Liver (tissue), 9 donors: Measurements from ENCODE around the gene CHP2. TPM values are rescaled to one million over a fixed set of nuclear protein-coding genes. Genes with fewer than 3 reads are reported as not detected.

Experiments used
- DNase-seq: peaks from one replicate; pipeline ENCODE4 v3.0.0-alpha.2; 2017; ENCODE audit warnings: low spot score
- H3K27ac ChIP-seq, 2 donors: one replicate each; pipeline ENCODE4 v1.7.0; 2013; ENCODE audit warnings: inconsistent platforms in 2 of 2, low read length in 2 of 2, control low read depth in 1 of 2, low read depth in 1 of 2, mild to moderate bottlenecking in 1 of 2
- H3K27me3 ChIP-seq, 4 donors: one replicate each; pipeline versions ENCODE4 v1.6.1 to v1.7.0; 2013; ENCODE audit warnings: low read length in 3 of 4, inconsistent platforms in 1 of 4, mild to moderate bottlenecking in 1 of 4, moderate library complexity in 1 of 4; ENCODE audit not compliant: control insufficient read depth in 4 of 4, insufficient read depth in 4 of 4
- H3K36me3 ChIP-seq, 4 donors: one replicate each; pipeline versions ENCODE4 v1.6.1 to v1.7.0; 2013; ENCODE audit warnings: low read length in 3 of 4, mild to moderate bottlenecking in 3 of 4, low read depth in 1 of 4, moderate library complexity in 1 of 4; ENCODE audit not compliant: control insufficient read depth in 4 of 4, insufficient read depth in 3 of 4
- H3K4me1 ChIP-seq, 4 donors: one replicate each; pipeline versions ENCODE4 v1.6.1 to v1.7.0; 2013; ENCODE audit warnings: low read length in 3 of 4, mild to moderate bottlenecking in 3 of 4, moderate library complexity in 1 of 4; ENCODE audit not compliant: control insufficient read depth in 4 of 4, insufficient read depth in 4 of 4
- H3K4me3 ChIP-seq, 3 donors: one replicate each; pipeline versions ENCODE4 v1.6.1 to v1.7.0; 2013; ENCODE audit warnings: low read length in 3 of 3, control low read depth in 1 of 3, low read depth in 1 of 3, mild to moderate bottlenecking in 1 of 3
- H3K9ac ChIP-seq, 2 donors: one replicate each; pipeline ENCODE4 v1.7.0; 2013; ENCODE audit warnings: low read length in 2 of 2, mild to moderate bottlenecking in 2 of 2, moderate library complexity in 2 of 2, control low read depth in 1 of 2, low read depth in 1 of 2
- H3K9me3 ChIP-seq, 4 donors: one replicate each; pipeline versions ENCODE4 v1.6.1 to v1.7.0; 2013; ENCODE audit warnings: low read length in 3 of 4; ENCODE audit not compliant: control insufficient read depth in 4 of 4
- EGR1 ChIP-seq, 2 donors: IDR thresholded peaks; 2 replicates each; pipeline ENCODE4 v1.6.1; 2016 to 2018; ENCODE audit warnings: antibody characterized with exemption in 2 of 2, low read depth in 2 of 2
- FOXA1 ChIP-seq: IDR thresholded peaks from 2 replicates; pipeline ENCODE4 v1.6.1; 2016; ENCODE audit warnings: antibody characterized with exemption
- FOXA2 ChIP-seq: IDR thresholded peaks from 2 replicates; pipeline ENCODE4 v1.6.1; 2016; ENCODE audit warnings: antibody characterized with exemption
- GABPA ChIP-seq, 2 donors: IDR thresholded peaks in 1 of 2; conservative IDR thresholded peaks in 1 of 2; 2 replicates each; pipeline ENCODE4 v1.6.1; 2016; ENCODE audit warnings: antibody characterized with exemption in 2 of 2, mild to moderate bottlenecking in 1 of 2, moderate library complexity in 1 of 2
- HNF4A ChIP-seq, 2 donors: conservative IDR thresholded peaks; 2 replicates each; pipeline ENCODE4 v1.6.1; 2016; ENCODE audit warnings: antibody characterized with exemption in 2 of 2, mild to moderate bottlenecking in 2 of 2
- HNF4G ChIP-seq: IDR thresholded peaks from 2 replicates; pipeline ENCODE4 v1.6.1; 2016; ENCODE audit warnings: antibody characterized with exemption
- JUND ChIP-seq, 2 donors: IDR thresholded peaks; 2 replicates each; pipeline ENCODE4 v1.6.1; 2016; ENCODE audit warnings: antibody characterized with exemption in 2 of 2
- MAX ChIP-seq: IDR thresholded peaks from 2 replicates; pipeline ENCODE4 v1.6.1; 2016; ENCODE audit warnings: antibody characterized with exemption
- NR2F2 ChIP-seq: IDR thresholded peaks from 2 replicates; pipeline ENCODE4 v1.6.1; 2016; ENCODE audit warnings: antibody characterized with exemption
- RAD21 ChIP-seq, 2 donors: IDR thresholded peaks; 2 replicates each; pipeline ENCODE4 v1.6.1; 2016; ENCODE audit warnings: antibody characterized with exemption in 2 of 2, mild to moderate bottlenecking in 2 of 2
- RXRA ChIP-seq, 2 donors: IDR thresholded peaks; 2 replicates each; pipeline ENCODE4 v1.6.1; 2017 to 2018; ENCODE audit warnings: antibody characterized with exemption in 2 of 2, mild to moderate bottlenecking in 1 of 2
- SP1 ChIP-seq: IDR thresholded peaks from 2 replicates; pipeline ENCODE4 v1.6.1; 2018; ENCODE audit warnings: antibody characterized with exemption, mild to moderate bottlenecking
- TAF1 ChIP-seq: conservative IDR thresholded peaks from 2 replicates; pipeline ENCODE4 v1.6.1; 2016; ENCODE audit warnings: antibody characterized with exemption, mild to moderate bottlenecking
- YY1 ChIP-seq: IDR thresholded peaks from 2 replicates; pipeline ENCODE4 v1.6.1; 2016; ENCODE audit warnings: antibody characterized with exemption, mild to moderate bottlenecking
- ZBTB33 ChIP-seq: IDR thresholded peaks from 2 replicates; pipeline ENCODE4 v1.6.1; 2016; ENCODE audit warnings: antibody characterized with exemption
- WGBS: extraction: QIAGEN DNeasy Blood & Tissue Kit; methylation state at CpG from one replicate; pipeline ENCODE4 v1.1.7; 2013; 5-methylcytosine and 5-hydroxymethylcytosine counted together
- polyA plus RNA-seq, 2 donors: library from polyadenylated mRNA; stranded (reverse) in 1 of 2; unstranded in 1 of 2; fragments of 200-250 nt in 1 of 2; fragments of >200 nt in 1 of 2; fragmentation: Nextera tagmentation in 1 of 2; extraction: Ambion mirVana in 1 of 2; gene quantifications; one replicate each; pipeline versions ENCODE4 v1.2.1 to v1.2.3, GENCODE V29; 2013 to 2015
- total RNA-seq, 2 donors: library from RNA; depleted of rRNA; stranded (reverse); fragments of >200 nt; gene quantifications; one replicate each; pipeline ENCODE4 v1.2.3, GENCODE V29; 2014
- TF ChIP-seq, protein P1 (sequence below): IDR thresholded peaks from 2 replicates; pipeline ENCODE4 v1.6.1; 2016; ENCODE audit warnings: antibody characterized with exemption
- TF ChIP-seq, protein P2 (sequence below): fragments of 150-350 bp; IDR thresholded peaks from 2 replicates; pipeline ENCODE4 v1.5.1; 2017; ENCODE audit warnings: improper control_type of control experiment, low read depth, low read length; ENCODE audit not compliant: missing input control
- TF ChIP-seq, protein P3 (sequence below): IDR thresholded peaks from 2 replicates; pipeline ENCODE4 v1.6.1; 2016; ENCODE audit warnings: antibody characterized with exemption, mild to moderate bottlenecking
- donor health status: healthy.
- donor health status: healthy.
- donor health status: healthy.
- donor health status: healthy.
- donor health status: healthy.

CHP2 gene
- total RNA-seq (not detected), polyA plus RNA-seq (not detected)

- Histone ChIP-seq H3K27me3 (peaks cover 0 to 6% (median 5%) of the 10 kb centered on the region in 4 donors), H3K9ac (no peak within 1 kb of the TSS), H3K27ac (no peak within 1 kb of the TSS), H3K4me1 (peaks cover 0 to 4% (median 1%) of the 10 kb centered on the region in 4 donors), H3K36me3 (no peaks in the 10 kb centered on the region), H3K9me3 (no peaks in the 10 kb centered on the region), H3K4me3 (peak within 1 kb of the TSS in 1 of 3 donors; percentile 6)
- 5% methylated on average over 80 of the region's 80 CpGs for WGBS
- no peak for DNase-seq
- TF ChIP-seq MAX (no peak), JUND (IDR thresholded peaks at IDR 0.05) (no peak), GABPA (IDR thresholded peaks at IDR 0.05 in 1 of 2, conservative IDR thresholded peaks at IDR 0.05 in 1 of 2) (no peak), HNF4G (no peak), SP1 (no peak), TAF1 (no peak), RXRA (IDR thresholded peaks at IDR 0.05) (no peak), YY1 (no peak), FOXA2 (no peak), NR2F2 (no peak)
- TF ChIP-seq, protein P1, sequence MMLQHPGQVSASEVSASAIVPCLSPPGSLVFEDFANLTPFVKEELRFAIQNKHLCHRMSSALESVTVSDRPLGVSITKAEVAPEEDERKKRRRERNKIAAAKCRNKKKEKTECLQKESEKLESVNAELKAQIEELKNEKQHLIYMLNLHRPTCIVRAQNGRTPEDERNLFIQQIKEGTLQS: no peak
- TF ChIP-seq, protein P2, sequence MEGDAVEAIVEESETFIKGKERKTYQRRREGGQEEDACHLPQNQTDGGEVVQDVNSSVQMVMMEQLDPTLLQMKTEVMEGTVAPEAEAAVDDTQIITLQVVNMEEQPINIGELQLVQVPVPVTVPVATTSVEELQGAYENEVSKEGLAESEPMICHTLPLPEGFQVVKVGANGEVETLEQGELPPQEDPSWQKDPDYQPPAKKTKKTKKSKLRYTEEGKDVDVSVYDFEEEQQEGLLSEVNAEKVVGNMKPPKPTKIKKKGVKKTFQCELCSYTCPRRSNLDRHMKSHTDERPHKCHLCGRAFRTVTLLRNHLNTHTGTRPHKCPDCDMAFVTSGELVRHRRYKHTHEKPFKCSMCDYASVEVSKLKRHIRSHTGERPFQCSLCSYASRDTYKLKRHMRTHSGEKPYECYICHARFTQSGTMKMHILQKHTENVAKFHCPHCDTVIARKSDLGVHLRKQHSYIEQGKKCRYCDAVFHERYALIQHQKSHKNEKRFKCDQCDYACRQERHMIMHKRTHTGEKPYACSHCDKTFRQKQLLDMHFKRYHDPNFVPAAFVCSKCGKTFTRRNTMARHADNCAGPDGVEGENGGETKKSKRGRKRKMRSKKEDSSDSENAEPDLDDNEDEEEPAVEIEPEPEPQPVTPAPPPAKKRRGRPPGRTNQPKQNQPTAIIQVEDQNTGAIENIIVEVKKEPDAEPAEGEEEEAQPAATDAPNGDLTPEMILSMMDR: no peak
These were observed at the start of gene CHP2 for GRCh38 chr16:23754594-23755483. Gene CHP2, plus strand, starts transcription at chr16:23755026. Its CDS starts 24 bp downstream, at chr16:23755050.

DNA sequence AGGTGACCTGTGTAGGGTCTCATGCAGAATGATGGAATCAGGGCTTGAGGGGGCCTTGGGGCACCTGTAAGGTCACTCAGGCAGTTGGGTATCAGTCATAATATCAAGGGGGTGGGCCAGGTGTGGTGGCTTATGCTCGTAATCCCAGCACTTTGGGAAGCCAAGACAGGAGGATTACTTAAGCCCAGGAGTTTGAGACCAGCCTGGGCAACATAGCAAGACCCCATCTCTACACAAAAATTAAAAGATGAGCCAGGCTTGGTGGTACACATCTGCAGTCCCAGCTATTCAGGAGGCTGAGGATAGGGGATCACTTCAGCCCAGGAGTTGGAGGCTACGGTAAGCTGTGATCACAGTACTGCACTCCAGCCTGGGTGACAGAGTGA, 49.3 kb upstream of the CHP2 start:
- DNase-seq: no peak
- Histone ChIP-seq H3K9ac (no peak overlapping the region), H3K9me3 (peaks cover 0 to 13% (median 4%) of the 10 kb centered on the region in 4 donors), H3K4me1 (no peaks in the 10 kb centered on the region), H3K36me3 (no peaks in the 10 kb centered on the region), H3K27me3 (peaks cover 0 to 6% (median 1%) of the 10 kb centered on the region in 4 donors), H3K27ac (no peak overlapping the region), H3K4me3 (no peak overlapping the region)
- TF ChIP-seq FOXA2 (no peak), GABPA (IDR thresholded peaks at IDR 0.05 in 1 of 2, conservative IDR thresholded peaks at IDR 0.05 in 1 of 2) (no peak), HNF4A (conservative IDR thresholded peaks at IDR 0.05) (no peak), YY1 (no peak), EGR1 (IDR thresholded peaks at IDR 0.05; ENCODE audit: low read depth in 2 of 2) (no peak), JUND (IDR thresholded peaks at IDR 0.05) (no peak), NR2F2 (no peak), ZBTB33 (no peak), FOXA1 (no peak), TAF1 (no peak), MAX (no peak), RAD21 (IDR thresholded peaks at IDR 0.05) (no peak), HNF4G (no peak), SP1 (no peak), RXRA (IDR thresholded peaks at IDR 0.05) (no peak)
- TF ChIP-seq, protein P2: no peak
- TF ChIP-seq, protein P1: no peak
- TF ChIP-seq, protein P3, sequence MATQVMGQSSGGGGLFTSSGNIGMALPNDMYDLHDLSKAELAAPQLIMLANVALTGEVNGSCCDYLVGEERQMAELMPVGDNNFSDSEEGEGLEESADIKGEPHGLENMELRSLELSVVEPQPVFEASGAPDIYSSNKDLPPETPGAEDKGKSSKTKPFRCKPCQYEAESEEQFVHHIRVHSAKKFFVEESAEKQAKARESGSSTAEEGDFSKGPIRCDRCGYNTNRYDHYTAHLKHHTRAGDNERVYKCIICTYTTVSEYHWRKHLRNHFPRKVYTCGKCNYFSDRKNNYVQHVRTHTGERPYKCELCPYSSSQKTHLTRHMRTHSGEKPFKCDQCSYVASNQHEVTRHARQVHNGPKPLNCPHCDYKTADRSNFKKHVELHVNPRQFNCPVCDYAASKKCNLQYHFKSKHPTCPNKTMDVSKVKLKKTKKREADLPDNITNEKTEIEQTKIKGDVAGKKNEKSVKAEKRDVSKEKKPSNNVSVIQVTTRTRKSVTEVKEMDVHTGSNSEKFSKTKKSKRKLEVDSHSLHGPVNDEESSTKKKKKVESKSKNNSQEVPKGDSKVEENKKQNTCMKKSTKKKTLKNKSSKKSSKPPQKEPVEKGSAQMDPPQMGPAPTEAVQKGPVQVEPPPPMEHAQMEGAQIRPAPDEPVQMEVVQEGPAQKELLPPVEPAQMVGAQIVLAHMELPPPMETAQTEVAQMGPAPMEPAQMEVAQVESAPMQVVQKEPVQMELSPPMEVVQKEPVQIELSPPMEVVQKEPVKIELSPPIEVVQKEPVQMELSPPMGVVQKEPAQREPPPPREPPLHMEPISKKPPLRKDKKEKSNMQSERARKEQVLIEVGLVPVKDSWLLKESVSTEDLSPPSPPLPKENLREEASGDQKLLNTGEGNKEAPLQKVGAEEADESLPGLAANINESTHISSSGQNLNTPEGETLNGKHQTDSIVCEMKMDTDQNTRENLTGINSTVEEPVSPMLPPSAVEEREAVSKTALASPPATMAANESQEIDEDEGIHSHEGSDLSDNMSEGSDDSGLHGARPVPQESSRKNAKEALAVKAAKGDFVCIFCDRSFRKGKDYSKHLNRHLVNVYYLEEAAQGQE: no peak
- WGBS: 86% methylated on average over 2 of the region's 2 CpGs
